Adrenal gland (tissue), 5 donors: ENCODE results near the gene OGFOD2.

Source experiments
- POLR2A ChIP-seq, 2 donors: fragments of 450-650 bp; IDR thresholded peaks; one replicate each; pipeline ENCODE4 v1.6.1; 2017; ENCODE audit warnings: antibody characterized with exemption in 2 of 2, mild to moderate bottlenecking in 2 of 2, moderate library complexity in 1 of 2
- TF ChIP-seq, protein P1 (sequence below), 6 experiments: fragments of 450-650 bp in 4 of 6; fragments of 200-600 bp in 2 of 6; sonication (generic) in 1 of 6; IDR thresholded peaks; 1 replicate in 5 of 6; 2 replicates in 1 of 6; pipeline versions ENCODE4 v1.5.1 to v1.8.0; 2016 to 2021; ENCODE audit warnings: antibody characterized with exemption in 6 of 6, mild to moderate bottlenecking in 2 of 6, moderate library complexity in 1 of 6
- donor health status: DM: no; HTN: no; CAD: no.

GRCh38 chr12:122999986-123000420, 25.0 kb downstream of the OGFOD2 start:
- no peak for TF ChIP-seq POLR2A (IDR thresholded peaks at IDR 0.05)
- TF ChIP-seq, protein P1, sequence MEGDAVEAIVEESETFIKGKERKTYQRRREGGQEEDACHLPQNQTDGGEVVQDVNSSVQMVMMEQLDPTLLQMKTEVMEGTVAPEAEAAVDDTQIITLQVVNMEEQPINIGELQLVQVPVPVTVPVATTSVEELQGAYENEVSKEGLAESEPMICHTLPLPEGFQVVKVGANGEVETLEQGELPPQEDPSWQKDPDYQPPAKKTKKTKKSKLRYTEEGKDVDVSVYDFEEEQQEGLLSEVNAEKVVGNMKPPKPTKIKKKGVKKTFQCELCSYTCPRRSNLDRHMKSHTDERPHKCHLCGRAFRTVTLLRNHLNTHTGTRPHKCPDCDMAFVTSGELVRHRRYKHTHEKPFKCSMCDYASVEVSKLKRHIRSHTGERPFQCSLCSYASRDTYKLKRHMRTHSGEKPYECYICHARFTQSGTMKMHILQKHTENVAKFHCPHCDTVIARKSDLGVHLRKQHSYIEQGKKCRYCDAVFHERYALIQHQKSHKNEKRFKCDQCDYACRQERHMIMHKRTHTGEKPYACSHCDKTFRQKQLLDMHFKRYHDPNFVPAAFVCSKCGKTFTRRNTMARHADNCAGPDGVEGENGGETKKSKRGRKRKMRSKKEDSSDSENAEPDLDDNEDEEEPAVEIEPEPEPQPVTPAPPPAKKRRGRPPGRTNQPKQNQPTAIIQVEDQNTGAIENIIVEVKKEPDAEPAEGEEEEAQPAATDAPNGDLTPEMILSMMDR (IDR thresholded peaks at IDR 0.05) = no peak
